ENCODE results near the gene LIPC.

Gene LIPC

DNA sequence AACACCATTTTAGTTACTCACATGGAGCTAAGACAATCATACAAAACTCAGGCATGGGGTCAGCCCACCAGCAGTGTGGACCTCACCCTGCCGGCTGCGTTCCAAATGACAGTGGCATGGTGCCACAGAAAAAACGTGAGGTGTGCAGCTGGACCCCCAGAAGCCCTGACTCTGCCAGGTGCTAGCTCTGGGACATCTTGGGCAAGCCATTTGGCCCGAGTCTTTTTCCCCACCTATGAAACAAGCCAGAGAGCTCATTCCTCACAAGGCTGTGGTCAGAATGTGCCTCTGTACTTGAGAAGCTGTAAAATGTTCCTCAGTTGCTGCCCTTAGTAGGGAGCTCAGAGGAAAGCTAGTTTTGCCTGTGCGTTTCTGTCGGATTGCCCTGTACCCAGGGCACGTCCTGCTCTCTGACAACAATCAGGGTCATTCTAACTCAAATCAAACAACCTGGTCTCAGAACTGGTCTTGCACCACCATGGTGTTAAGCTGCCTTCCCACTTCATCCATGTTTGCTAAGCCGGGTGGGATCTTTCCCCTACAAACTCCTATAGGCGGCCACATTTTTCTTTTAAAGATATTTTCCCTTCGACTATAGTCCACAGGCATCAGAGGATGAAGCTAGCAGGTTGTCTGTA is 44.9 kb downstream of the LIPC start:
- no peak for DNase-seq

DNA sequence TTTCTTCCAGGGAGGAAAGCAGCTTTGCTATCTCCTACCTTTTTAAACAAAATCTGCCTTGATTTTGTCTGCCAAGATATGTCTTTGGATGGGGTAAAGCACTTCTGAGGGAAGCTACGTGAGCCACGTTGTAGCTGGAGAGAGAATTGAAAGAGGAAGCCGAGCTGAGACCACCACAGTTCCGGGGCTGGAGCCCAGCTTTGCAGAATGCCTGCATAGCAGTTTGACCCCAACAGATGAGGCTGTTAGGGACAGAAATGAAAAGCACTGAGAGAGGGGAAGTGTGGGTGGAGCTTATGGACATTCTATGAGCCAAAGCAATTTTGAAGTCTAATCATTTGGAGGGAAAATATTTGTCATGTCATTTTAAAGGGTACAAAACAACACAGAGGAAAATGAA is 45.4 kb downstream of the LIPC start:
- no peak for DNase-seq

DNA sequence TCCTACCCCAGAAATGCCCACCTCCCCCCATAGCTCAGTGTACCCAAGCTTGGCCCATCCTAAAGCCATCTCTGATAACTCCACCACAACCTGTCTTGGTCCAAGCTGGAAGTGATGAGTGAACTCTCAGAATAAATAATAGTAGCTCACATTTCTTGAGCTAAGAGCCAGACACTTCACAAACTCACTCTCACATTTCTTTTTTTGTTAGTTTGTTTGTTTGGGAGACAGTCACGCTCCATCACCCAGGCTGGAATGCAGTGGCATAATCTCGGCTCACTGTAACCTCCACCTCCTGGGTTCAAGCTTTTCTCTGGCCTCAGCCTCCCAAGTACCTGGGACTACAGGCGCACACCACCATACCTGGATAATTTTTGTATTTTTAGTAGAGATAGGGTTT is 46.2 kb downstream of the LIPC start:
- DNase-seq = no peak

DNA sequence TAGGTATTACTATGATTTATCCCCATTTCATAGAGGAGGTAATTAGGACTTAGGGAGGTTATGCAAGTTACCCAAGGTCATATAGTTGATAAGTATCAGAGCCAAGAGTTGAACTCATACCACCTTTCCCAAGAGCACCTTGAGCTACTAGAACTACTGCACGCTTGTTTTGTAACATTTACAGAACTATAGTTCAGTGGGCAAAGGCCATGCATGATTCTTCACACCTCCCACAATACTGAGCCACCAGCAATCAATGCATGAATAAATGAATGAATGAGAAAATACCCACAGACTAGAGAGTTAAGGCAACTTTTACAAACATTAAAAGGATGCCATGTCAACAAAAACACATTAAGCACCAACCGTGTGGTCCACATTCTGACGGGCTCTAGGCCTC is 46.8 kb downstream of the LIPC start:
- DNase-seq = no peak

- no peak for DNase-seq
Observed at GRCh38 chr15:58479941-58480340, 48.1 kb downstream of the LIPC start.

GRCh38 chr15:58483376-58483775 is 51.6 kb downstream of the LIPC start:
- no peak for DNase-seq

GRCh38 chr15:58484791-58485600 is 53.2 kb downstream of the LIPC start:
- DNase-seq = no peak

GRCh38 chr15:58486062-58486461 is 54.3 kb downstream of the LIPC start:
- no peak for DNase-seq

GRCh38 chr15:58486564-58486963 is 54.8 kb downstream of the LIPC start:
- no peak for DNase-seq

- no peak for DNase-seq
Observed at GRCh38 chr15:58487041-58487723, 55.4 kb downstream of the LIPC start.

DNA sequence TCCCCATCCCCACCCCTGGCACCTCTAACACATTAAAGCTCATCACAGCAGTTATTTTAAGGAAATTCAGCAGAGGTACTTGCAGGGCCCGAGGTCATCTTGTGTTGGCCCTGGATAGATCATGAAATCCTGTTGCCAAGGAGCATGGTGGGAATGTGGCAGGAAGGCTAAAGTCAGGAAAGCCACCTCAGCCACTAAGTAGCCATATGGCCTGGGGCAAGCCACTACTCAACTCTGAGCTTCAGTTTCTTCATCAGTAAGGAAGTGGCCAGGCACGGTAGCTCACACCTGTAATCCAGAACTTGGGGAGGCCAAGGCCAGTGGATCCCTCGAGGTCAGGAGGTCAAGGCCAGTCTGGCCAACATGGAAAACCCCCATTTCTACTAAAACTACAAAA is 55.9 kb downstream of the LIPC start:
- DNase-seq = no peak

DNA sequence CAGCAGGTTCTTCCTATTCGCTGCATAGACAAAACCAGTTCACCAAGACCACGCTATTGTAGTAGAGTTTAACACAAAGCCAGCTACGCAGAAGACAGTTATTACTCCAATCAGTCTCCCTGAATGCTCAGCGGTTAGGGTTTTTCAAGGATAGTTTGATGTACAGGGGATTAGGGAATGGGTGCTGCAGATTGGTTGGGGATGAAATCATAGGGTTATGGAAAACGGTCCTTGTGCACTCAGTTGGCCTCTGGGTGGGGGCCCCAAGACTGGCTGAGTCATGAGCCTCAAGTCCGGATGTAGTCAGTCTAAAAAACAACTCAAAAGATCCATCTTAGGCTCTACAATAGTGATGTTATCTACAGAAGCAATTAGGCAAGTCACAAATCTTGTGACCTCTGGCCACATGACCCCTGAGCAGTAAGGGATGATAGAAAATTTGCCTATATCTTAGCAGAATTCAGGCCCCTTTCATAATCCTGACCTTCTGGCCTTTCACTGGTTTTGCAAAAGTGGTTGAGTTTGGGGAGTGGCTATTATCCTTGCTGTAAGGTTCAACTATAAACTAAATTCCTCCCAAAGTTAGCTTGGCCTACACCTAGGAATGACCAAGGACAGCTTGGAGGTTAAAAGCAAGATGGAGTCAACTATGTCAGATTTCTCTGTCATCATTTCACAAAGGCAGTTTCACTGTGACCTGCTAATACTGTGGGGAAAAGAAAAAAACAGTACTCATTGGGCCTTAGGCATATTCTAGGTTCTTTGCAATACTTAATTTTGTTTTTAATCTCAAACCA is 57.7 kb downstream of the LIPC start:
- DNase-seq = no peak

- no peak for DNase-seq
Observed at GRCh38 chr15:58490086-58490887, 58.5 kb downstream of the LIPC start.

GRCh38 chr15:58490888-58491473 is 59.2 kb downstream of the LIPC start:
- DNase-seq = no peak

- DNase-seq = no peak
Observed at GRCh38 chr15:58491499-58492202, 59.9 kb downstream of the LIPC start.

GRCh38 chr15:58492661-58493397 is 61.0 kb downstream of the LIPC start:
- no peak for DNase-seq

GRCh38 chr15:58494567-58494966 is 62.8 kb downstream of the LIPC start:
- no peak for DNase-seq

DNA sequence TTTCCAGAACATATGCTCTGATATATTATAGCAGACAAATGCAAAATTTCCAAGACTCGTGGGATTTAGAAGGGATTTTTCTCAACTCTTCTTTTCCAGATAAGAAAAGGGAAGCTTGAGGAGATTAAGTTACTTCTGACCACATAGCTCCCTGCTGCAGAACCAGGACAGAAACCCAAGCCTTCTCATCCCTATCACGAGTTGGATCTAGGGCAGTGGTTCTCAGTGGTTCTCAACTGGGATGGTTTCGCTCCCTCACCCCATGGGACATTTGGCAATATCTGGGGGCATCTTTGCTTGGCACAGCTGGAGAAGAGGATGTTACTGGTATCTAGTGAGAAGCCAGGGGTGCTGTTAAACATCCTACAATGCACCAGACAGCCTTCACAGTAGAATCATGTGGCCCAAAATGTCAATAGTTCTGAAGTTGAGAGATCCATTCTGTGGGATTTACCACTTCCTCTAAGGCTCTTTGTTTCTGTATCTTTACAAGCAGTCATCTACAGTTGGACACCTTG is 64.2 kb downstream of the LIPC start:
- DNase-seq = no peak

GRCh38 chr15:58497046-58497785 is 65.4 kb downstream of the LIPC start:
- DNase-seq = no peak

Measured in activated CD4-positive, alpha-beta T cell treated with anti-CD3 and anti-CD28 coated beads, Interleukin-2, amount 50 U/mL, for 1 hour (primary cell).